ENCODE results near the gene FREM2. TPM values are rescaled to one million over a fixed set of nuclear protein-coding genes. Genes with fewer than 3 reads are reported as not detected.

FREM2 gene
- total and polyA plus RNA-seq, 9 of the 15 experiments (the other 6 are each of a cell fraction or from before 2014, with no cell fraction given), result under 0.01 to 0.02 TPM; not detected in 7

DNA sequence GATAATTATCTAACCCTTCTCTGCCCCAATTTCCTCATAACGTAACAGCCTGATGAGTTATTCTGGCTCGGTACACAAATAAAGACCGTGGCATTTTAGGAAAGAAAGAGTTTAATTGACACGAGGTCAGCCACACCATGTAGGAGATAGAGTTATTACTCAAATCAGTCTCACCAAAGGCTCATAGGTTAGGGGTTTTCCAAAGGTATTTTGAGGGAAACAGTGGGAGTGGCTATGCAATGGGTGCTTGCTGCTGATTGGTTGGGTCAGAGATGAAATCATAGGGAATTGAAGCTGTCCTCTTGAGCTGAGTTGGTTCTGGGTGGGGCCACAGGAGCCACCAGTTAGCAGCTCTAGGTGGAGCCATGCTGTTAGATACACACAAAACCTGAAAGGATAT is 137.5 kb downstream of the FREM2 start:
- Histone ChIP-seq H3K4me1 (replicated peaks in 1 of 2; ENCODE audit: control insufficient read depth in 2 of 2, insufficient read depth in 2 of 2, low read length in 2 of 2) (no peaks in the 10 kb centered on the region), H3K9me1 (ENCODE audit: control insufficient read depth, insufficient read depth, low read length) (no peaks in the 10 kb centered on the region), H3K27me3 (ENCODE audit: control insufficient read depth in 2 of 2, insufficient read depth in 2 of 2, low read length in 2 of 2) (no peaks in the 10 kb centered on the region), H4K20me1 (replicated peaks; ENCODE audit: control insufficient read depth, insufficient read depth, low read length) (no peaks in the 10 kb centered on the region), H3K4me2 (ENCODE audit: insufficient read depth, low read length) (no peak overlapping the region), H3K36me3 (ENCODE audit: control insufficient read depth, insufficient read depth, low read length) (no peaks in the 10 kb centered on the region), H3K79me2 (ENCODE audit: control insufficient read depth, insufficient read depth, low read length) (no peaks in the 10 kb centered on the region), H3K9me3 (replicated peaks; ENCODE audit: control insufficient read depth, insufficient read depth, low read depth, low read length) (no peaks in the 10 kb centered on the region), H3K4me3 (no peak overlapping the region), H3K9ac (ENCODE audit: insufficient read depth in 1 of 2, low read depth in 2 of 2, low read length in 2 of 2) (no peak overlapping the region), H2AFZ (ENCODE audit: low read depth, low read length) (no peak overlapping the region), H3K27ac (ENCODE audit: extremely low read depth, low read depth, low read length) (no peak overlapping the region)
- POLR2A ChIA-PET, result no interaction called here
- FAIRE-seq (no peak), DNase-seq (ENCODE audit: extremely low read depth in 1 of 4, low spot score in 3 of 4) (peak in 1 of 4 experiments; percentile 2), ATAC-seq (peak; percentile 48; the same call in 1 of the 3 replicates)
- intact Hi-C loops (cut with micrococcal nuclease), result no loop called here
- TF ChIP-seq, protein P1, sequence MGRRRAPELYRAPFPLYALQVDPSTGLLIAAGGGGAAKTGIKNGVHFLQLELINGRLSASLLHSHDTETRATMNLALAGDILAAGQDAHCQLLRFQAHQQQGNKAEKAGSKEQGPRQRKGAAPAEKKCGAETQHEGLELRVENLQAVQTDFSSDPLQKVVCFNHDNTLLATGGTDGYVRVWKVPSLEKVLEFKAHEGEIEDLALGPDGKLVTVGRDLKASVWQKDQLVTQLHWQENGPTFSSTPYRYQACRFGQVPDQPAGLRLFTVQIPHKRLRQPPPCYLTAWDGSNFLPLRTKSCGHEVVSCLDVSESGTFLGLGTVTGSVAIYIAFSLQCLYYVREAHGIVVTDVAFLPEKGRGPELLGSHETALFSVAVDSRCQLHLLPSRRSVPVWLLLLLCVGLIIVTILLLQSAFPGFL (CRISPR knock-in tag; IDR thresholded peaks at IDR 0.05), result no peak
- no peak for TF ChIP-seq ZNF695 (CRISPR knock-in tag; IDR thresholded peaks at IDR 0.05)
- TF ChIP-seq SIN3B (IDR thresholded peaks at IDR 0.05; ENCODE audit: low read depth), result no peak
- TF ChIP-seq SMAD2 (IDR thresholded peaks at IDR 0.05; ENCODE audit: low read depth, low read length), result no peak
- TF ChIP-seq RBM39 (optimal IDR thresholded peaks at IDR 0.05; ENCODE audit: low read depth, low read length), result no peak
- TF ChIP-seq BMI1 (IDR thresholded peaks at IDR 0.05; ENCODE audit: low read length), result no peak
- no peak for TF ChIP-seq TAF9B (IDR thresholded peaks at IDR 0.05; ENCODE audit: partially characterized antibody)
- TF ChIP-seq, protein P2, sequence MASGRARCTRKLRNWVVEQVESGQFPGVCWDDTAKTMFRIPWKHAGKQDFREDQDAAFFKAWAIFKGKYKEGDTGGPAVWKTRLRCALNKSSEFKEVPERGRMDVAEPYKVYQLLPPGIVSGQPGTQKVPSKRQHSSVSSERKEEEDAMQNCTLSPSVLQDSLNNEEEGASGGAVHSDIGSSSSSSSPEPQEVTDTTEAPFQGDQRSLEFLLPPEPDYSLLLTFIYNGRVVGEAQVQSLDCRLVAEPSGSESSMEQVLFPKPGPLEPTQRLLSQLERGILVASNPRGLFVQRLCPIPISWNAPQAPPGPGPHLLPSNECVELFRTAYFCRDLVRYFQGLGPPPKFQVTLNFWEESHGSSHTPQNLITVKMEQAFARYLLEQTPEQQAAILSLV (tag; IDR thresholded peaks at IDR 0.05), result no peak
- no peak for TF ChIP-seq MAFF (IDR thresholded peaks at IDR 0.05; ENCODE audit: low read length)
- no peak for TF ChIP-seq YY1 (IDR thresholded peaks at IDR 0.05; ENCODE audit: borderline replicate concordance in 1 of 3, control insufficient read depth in 1 of 3, extremely low read depth in 1 of 3, insufficient read depth in 3 of 3, insufficient read length in 1 of 3, insufficient replicate concordance in 2 of 3, low read depth in 1 of 3, low read length in 2 of 3)
- WGBS (ENCODE audit: insufficient coverage, low coverage, missing lambda C conversion rate), result 0% methylated on average over 4 of the region's 4 CpGs
- CTCF ChIA-PET (ENCODE audit: low intra/inter-chr PET ratio), result no interaction called here
- in situ Hi-C loops (cut with MboI), result no loop called here
- no TSS peak for BruUV-seq (replicated peaks)
